ENCODE results near the gene KCNN4.

KCNN4 gene

GRCh38 chr19:43721469-43722048 is 59.2 kb downstream of the KCNN4 start:
- Histone ChIP-seq H3K36me3 (ENCODE audit: control insufficient read depth, insufficient read depth, low read length) (no peaks in the 10 kb centered on the region), H3K4me3 (replicated peaks; ENCODE audit: low read depth, low read length) (no peak overlapping the region), H3K27me3 (replicated peaks; ENCODE audit: control insufficient read depth, insufficient read depth, low read length) (no peaks in the 10 kb centered on the region)
- no peak for DNase-seq (ENCODE audit: extremely low read depth, insufficient read length)
- TF ChIP-seq CTCF (IDR thresholded peaks at IDR 0.05; ENCODE audit: insufficient read depth, low read length, poor library complexity, severe bottlenecking): no peak

GRCh38 chr19:43720936-43721335 is 59.8 kb downstream of the KCNN4 start:
- Histone ChIP-seq H3K4me3 (replicated peaks; ENCODE audit: low read depth, low read length) (no peak overlapping the region), H3K27me3 (replicated peaks; ENCODE audit: control insufficient read depth, insufficient read depth, low read length) (no peaks in the 10 kb centered on the region), H3K36me3 (ENCODE audit: control insufficient read depth, insufficient read depth, low read length) (no peaks in the 10 kb centered on the region)
- no peak for DNase-seq (ENCODE audit: extremely low read depth, insufficient read length)
- no peak for TF ChIP-seq CTCF (IDR thresholded peaks at IDR 0.05; ENCODE audit: insufficient read depth, low read length, poor library complexity, severe bottlenecking)

GRCh38 chr19:43719918-43720317 is 60.9 kb downstream of the KCNN4 start:
- no peaks in the 10 kb centered on the region for H3K36me3 ChIP-seq (ENCODE audit: control insufficient read depth, insufficient read depth, low read length)
- no peaks in the 10 kb centered on the region for H3K27me3 ChIP-seq (replicated peaks; ENCODE audit: control insufficient read depth, insufficient read depth, low read length)
- DNase-seq (ENCODE audit: extremely low read depth, insufficient read length): no peak
- H3K4me3 ChIP-seq (replicated peaks; ENCODE audit: low read depth, low read length): no peak overlapping the region
- TF ChIP-seq CTCF (IDR thresholded peaks at IDR 0.05; ENCODE audit: insufficient read depth, low read length, poor library complexity, severe bottlenecking): no peak

- no peak for TF ChIP-seq CTCF (IDR thresholded peaks at IDR 0.05; ENCODE audit: insufficient read depth, low read length, poor library complexity, severe bottlenecking)
These were observed 61.4 kb downstream of the KCNN4 start for GRCh38 chr19:43719378-43719868.

GRCh38 chr19:43718627-43719377 is 62.0 kb downstream of the KCNN4 start:
- no peaks in the 10 kb centered on the region; the same call in 1 of the 2 replicates for H3K27me3 ChIP-seq (replicated peaks; ENCODE audit: control insufficient read depth, insufficient read depth, low read length)
- no peak for DNase-seq (ENCODE audit: extremely low read depth, insufficient read length)
- H3K4me3 ChIP-seq (replicated peaks; ENCODE audit: low read depth, low read length): no peak overlapping the region
- TF ChIP-seq CTCF (IDR thresholded peaks at IDR 0.05; ENCODE audit: insufficient read depth, low read length, poor library complexity, severe bottlenecking): no peak
- no peaks in the 10 kb centered on the region for H3K36me3 ChIP-seq (ENCODE audit: control insufficient read depth, insufficient read depth, low read length)

More at GRCh38 chr19:43719378-43719868, 61.4 kb downstream of the KCNN4 start:
- DNase-seq (ENCODE audit: extremely low read depth, insufficient read length): no peak
- Histone ChIP-seq H3K27me3 (replicated peaks; ENCODE audit: control insufficient read depth, insufficient read depth, low read length) (no peaks in the 10 kb centered on the region; the same call in 1 of the 2 replicates), H3K4me3 (replicated peaks; ENCODE audit: low read depth, low read length) (no peak overlapping the region), H3K36me3 (ENCODE audit: control insufficient read depth, insufficient read depth, low read length) (no peaks in the 10 kb centered on the region)
